ENCODE data around the gene MAGOHB.

MAGOHB gene

DNA sequence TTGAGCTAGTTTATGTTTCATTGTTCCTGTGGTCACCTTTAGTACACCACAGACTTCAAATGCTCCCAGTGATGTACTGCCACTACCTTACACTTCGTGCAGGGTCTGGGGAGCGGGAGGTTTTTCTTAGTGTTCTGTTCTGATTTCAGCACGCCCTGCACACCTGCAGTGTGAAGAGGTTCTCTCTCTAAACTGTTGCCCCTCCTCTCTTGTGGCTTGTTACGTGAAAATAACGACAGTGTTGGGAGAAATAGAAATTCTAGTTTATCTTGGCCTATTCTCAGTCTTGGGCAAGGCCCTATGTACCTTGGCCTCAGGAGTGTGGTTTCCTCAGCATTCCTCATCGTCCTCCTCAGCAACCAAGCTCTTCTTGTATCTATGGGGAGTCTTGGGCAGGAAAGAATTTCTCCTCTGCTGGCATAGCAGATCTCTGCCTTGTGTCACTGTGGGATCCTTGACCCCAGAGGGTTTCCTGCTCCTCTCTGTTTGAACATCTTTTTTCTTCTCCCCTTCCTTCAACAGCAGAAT is 59.1 kb downstream of the MAGOHB start:
- TF ChIP-seq, protein P1, sequence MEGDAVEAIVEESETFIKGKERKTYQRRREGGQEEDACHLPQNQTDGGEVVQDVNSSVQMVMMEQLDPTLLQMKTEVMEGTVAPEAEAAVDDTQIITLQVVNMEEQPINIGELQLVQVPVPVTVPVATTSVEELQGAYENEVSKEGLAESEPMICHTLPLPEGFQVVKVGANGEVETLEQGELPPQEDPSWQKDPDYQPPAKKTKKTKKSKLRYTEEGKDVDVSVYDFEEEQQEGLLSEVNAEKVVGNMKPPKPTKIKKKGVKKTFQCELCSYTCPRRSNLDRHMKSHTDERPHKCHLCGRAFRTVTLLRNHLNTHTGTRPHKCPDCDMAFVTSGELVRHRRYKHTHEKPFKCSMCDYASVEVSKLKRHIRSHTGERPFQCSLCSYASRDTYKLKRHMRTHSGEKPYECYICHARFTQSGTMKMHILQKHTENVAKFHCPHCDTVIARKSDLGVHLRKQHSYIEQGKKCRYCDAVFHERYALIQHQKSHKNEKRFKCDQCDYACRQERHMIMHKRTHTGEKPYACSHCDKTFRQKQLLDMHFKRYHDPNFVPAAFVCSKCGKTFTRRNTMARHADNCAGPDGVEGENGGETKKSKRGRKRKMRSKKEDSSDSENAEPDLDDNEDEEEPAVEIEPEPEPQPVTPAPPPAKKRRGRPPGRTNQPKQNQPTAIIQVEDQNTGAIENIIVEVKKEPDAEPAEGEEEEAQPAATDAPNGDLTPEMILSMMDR (IDR thresholded peaks at IDR 0.05; ENCODE audit: control insufficient read depth, extremely low read depth, insufficient read depth): no peak
- DNase-seq (ENCODE audit: low read depth): no peak
- H3K4me3 ChIP-seq (ENCODE audit: low read depth, low read length): no peak overlapping the region

All from LNCaP clone FGC (cell line).